ENCODE measurements around the gene MAP2K4. TPM values are rescaled to one million over a fixed set of nuclear protein-coding genes. Genes with fewer than 3 reads are reported as not detected.

Gene MAP2K4
- total RNA-seq, 4 donors from 2014 or later = 29.8 to 58.6 (median 30.2) TPM

DNA sequence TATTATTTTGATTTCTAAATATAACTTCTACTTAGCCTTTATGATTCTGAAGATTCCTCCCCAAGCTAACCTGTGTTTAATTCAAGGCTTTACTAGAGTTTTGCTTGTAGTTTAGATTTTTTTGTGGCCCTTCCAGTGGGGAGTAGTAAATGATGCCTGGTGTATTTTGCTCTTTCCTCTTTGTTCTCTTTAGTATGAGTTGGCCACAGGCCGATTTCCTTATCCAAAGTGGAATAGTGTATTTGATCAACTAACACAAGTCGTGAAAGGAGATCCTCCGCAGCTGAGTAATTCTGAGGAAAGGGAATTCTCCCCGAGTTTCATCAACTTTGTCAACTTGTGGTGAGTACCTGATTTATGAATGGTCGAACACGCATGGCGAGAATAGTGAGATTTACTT is 108.3 kb downstream of the MAP2K4 start:
- no peaks in the 10 kb centered on the region for H3K27me3 ChIP-seq
- H3K27ac ChIP-seq = no peak overlapping the region
- no peak for DNase-seq
- in situ Hi-C loops (cut with MboI; ENCODE audit: low sequenced_read_pairs in 4 of 4) = no loop called here
- intact Hi-C loops (cut with DNase I; ENCODE audit: low total_unique reads) = no loop called here
- H3K4me1 ChIP-seq = peaks cover 0 to 3% of the 10 kb centered on the region in 2 donors
- no peak overlapping the region for H3K4me3 ChIP-seq
- TF ChIP-seq, protein P1, sequence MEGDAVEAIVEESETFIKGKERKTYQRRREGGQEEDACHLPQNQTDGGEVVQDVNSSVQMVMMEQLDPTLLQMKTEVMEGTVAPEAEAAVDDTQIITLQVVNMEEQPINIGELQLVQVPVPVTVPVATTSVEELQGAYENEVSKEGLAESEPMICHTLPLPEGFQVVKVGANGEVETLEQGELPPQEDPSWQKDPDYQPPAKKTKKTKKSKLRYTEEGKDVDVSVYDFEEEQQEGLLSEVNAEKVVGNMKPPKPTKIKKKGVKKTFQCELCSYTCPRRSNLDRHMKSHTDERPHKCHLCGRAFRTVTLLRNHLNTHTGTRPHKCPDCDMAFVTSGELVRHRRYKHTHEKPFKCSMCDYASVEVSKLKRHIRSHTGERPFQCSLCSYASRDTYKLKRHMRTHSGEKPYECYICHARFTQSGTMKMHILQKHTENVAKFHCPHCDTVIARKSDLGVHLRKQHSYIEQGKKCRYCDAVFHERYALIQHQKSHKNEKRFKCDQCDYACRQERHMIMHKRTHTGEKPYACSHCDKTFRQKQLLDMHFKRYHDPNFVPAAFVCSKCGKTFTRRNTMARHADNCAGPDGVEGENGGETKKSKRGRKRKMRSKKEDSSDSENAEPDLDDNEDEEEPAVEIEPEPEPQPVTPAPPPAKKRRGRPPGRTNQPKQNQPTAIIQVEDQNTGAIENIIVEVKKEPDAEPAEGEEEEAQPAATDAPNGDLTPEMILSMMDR (IDR thresholded peaks at IDR 0.05 in 4 of 5, conservative IDR thresholded peaks at IDR 0.05 in 1 of 5) = no peak
- no peak for TF ChIP-seq POLR2A (IDR thresholded peaks at IDR 0.05)
- ATAC-seq = no peak
- peaks cover 2 to 56% of the 10 kb centered on the region in 2 donors for H3K36me3 ChIP-seq
- no peaks in the 10 kb centered on the region for H3K9me3 ChIP-seq

DNA sequence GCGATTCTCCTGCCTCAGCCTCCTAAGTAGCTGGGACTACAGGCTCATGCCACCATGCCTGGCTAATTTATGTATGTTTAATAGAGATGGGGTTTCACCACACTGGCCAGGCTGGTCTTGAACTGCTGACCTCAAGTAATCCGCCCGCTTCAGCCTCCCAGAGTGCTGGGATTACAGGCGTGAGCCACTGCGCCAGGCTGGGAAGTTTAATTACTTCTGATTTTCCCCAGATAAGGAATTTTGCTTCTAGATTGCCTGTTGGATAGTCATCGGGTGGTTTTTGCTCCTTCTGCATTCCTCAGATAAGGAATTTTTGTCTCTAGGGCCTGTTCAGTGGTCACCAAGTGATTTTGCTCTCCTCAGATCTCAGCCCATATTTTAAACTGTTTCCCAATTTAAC is 112.5 kb downstream of the MAP2K4 start:
- intact Hi-C loops (cut with DNase I; ENCODE audit: low total_unique reads) = no loop called here
- in situ Hi-C loops (cut with MboI; ENCODE audit: low sequenced_read_pairs in 4 of 4) = no loop called here
- DNase-seq (no peak), ATAC-seq (no peak)
- Histone ChIP-seq H3K27me3 (no peaks in the 10 kb centered on the region), H3K4me3 (no peak overlapping the region), H3K9me3 (peaks cover 0 to 5% (median 0%) of the 10 kb centered on the region in 3 donors), H3K27ac (no peak overlapping the region), H3K36me3 (peaks cover 0 to 28% of the 10 kb centered on the region in 2 donors), H3K4me1 (no peaks in the 10 kb centered on the region)
- TF ChIP-seq, protein P1 (IDR thresholded peaks at IDR 0.05 in 4 of 5, conservative IDR thresholded peaks at IDR 0.05 in 1 of 5) = no peak
- TF ChIP-seq POLR2A (IDR thresholded peaks at IDR 0.05) = no peak

DNA sequence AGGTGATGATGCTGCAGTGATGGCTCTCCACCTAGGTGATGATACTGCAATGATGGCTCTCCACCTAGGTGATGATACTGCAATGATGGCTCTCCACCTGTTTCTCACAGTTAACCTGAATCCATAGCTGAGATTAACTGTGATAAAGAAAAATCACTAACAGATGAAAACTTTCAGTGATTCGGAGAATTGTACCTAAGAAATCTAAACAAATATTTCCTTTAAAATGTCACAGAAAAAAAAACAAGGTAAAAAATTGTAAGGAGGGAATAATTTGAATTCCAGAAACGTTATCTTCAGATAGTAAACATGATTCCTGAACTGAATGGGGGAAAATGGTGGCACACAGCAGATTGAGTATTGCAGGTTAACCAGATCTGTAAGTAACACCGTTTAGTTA is 113.4 kb downstream of the MAP2K4 start:
- Histone ChIP-seq H3K27me3 (no peaks in the 10 kb centered on the region), H3K36me3 (peaks cover 0 to 19% of the 10 kb centered on the region in 2 donors)

DNA sequence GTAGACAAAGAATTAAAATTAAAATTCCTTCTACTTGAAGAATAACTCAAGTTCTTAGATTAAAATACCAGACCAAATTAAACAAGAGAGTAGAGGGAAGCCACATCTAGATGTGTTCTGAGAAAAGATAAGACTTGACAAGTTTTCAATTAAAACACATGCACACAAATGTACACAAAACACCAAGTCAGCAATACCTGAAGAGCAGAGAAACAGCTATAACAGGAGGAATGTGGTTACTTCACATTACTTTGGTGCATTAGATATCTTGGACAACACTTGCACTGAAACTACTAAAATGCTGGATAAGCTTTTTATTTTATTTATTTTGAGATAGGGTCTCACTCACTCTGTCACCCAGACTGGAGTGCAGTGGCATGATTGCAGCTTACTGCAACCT is 113.9 kb downstream of the MAP2K4 start:
- TF ChIP-seq, protein P1 (IDR thresholded peaks at IDR 0.05 in 4 of 5, conservative IDR thresholded peaks at IDR 0.05 in 1 of 5) = no peak
- no peak for TF ChIP-seq POLR2A (IDR thresholded peaks at IDR 0.05)
- Histone ChIP-seq H3K9me3 (peaks cover 0 to 5% (median 0%) of the 10 kb centered on the region in 3 donors), H3K4me3 (no peak overlapping the region), H3K27ac (no peak overlapping the region), H3K36me3 (peaks cover 0 to 18% of the 10 kb centered on the region in 2 donors), H3K27me3 (no peaks in the 10 kb centered on the region), H3K4me1 (no peaks in the 10 kb centered on the region)
- ATAC-seq (no peak), DNase-seq (no peak)
- in situ Hi-C loops (cut with MboI; ENCODE audit: low sequenced_read_pairs in 4 of 4) = no loop called here
- intact Hi-C loops (cut with DNase I; ENCODE audit: low total_unique reads) = no loop called here

More for the DNA sequence above, 113.4 kb downstream of the MAP2K4 start:
- no peak overlapping the region for H3K27ac ChIP-seq
- H3K4me1 ChIP-seq = no peaks in the 10 kb centered on the region
- no peak overlapping the region for H3K4me3 ChIP-seq
- in situ Hi-C loops (cut with MboI; ENCODE audit: low sequenced_read_pairs in 4 of 4) = no loop called here
- intact Hi-C loops (cut with DNase I; ENCODE audit: low total_unique reads) = no loop called here
- TF ChIP-seq POLR2A (IDR thresholded peaks at IDR 0.05) = no peak
- TF ChIP-seq, protein P1 (IDR thresholded peaks at IDR 0.05 in 4 of 5, conservative IDR thresholded peaks at IDR 0.05 in 1 of 5) = no peak
- ATAC-seq = no peak
- no peak for DNase-seq
- H3K9me3 ChIP-seq = peaks cover 0 to 5% (median 0%) of the 10 kb centered on the region in 3 donors

DNA sequence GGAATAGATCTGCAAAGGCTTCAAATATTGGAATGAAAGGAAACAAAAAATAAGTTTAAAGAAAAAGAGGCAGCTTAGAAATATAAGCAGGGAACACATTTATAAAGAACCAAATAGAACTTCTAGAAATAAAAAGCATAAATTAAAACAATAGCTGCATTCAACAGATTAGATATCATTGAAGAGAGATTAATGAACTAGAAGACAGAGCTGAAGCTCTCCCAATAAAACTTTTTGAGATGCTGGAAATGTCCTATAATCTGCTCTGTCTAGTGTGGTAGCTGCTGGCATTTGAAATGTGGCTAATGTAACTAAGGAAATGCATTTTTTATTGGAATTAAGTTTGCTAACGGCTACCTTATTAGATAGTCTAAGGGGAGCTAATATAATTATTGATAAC is 115.6 kb downstream of the MAP2K4 start:
- ATAC-seq (no peak), DNase-seq (no peak)
- H3K27me3 ChIP-seq = no peaks in the 10 kb centered on the region
- H3K27ac ChIP-seq = no peak overlapping the region
- TF ChIP-seq, protein P1 (IDR thresholded peaks at IDR 0.05 in 4 of 5, conservative IDR thresholded peaks at IDR 0.05 in 1 of 5) = no peak
- no peak for TF ChIP-seq POLR2A (IDR thresholded peaks at IDR 0.05)
- intact Hi-C loops (cut with DNase I; ENCODE audit: low total_unique reads) (no loop called here), in situ Hi-C loops (cut with MboI; ENCODE audit: low sequenced_read_pairs in 4 of 4) (no loop called here)
- no peaks in the 10 kb centered on the region for H3K4me1 ChIP-seq
- no peak overlapping the region for H3K4me3 ChIP-seq
- peaks cover 0 to 5% (median 0%) of the 10 kb centered on the region in 3 donors for H3K9me3 ChIP-seq
- H3K36me3 ChIP-seq = peaks cover 0 to 22% of the 10 kb centered on the region in 2 donors
